Keratinocyte (primary cell): ENCODE data around the gene RERE. TPM values are rescaled to one million over a fixed set of nuclear protein-coding genes. Genes with fewer than 3 reads are reported as not detected.

Experiments used
- DNase-seq: peaks from one replicate; pipeline ENCODE4 v3.0.0-alpha.2; 2011; ENCODE audit warnings: low read depth, missing footprints, low spot score
- FAIRE-seq: peaks from 2 replicates; lab custom pipeline; 2011; peaks lifted over from hg19 to GRCh38; lab: Jason Lieb, UNC
- H2AFZ ChIP-seq: 2 replicates; pipeline ENCODE4 v1.6.0; 2012; ENCODE audit warnings: low read length, control low read depth, inconsistent platforms; ENCODE audit not compliant: control insufficient read depth
- H3K27ac ChIP-seq: 2 replicates; pipeline ENCODE4 v1.5.1; 2011; ENCODE audit warnings: low read length; ENCODE audit not compliant: control insufficient read depth, insufficient read depth
- H3K27me3 ChIP-seq: 3 replicates; pipeline ENCODE4 v1.6.0; 2011; ENCODE audit warnings: low read length; ENCODE audit not compliant: control insufficient read depth, insufficient read depth; ENCODE audit errors: extremely low read depth
- H3K36me3 ChIP-seq, 2 experiments: 2 replicates in 1 of 2; 3 replicates in 1 of 2; pipeline ENCODE4 v1.5.1; 2011; ENCODE audit warnings: low read length in 2 of 2, mild to moderate bottlenecking in 1 of 2; ENCODE audit not compliant: control insufficient read depth in 2 of 2, insufficient read depth in 2 of 2; ENCODE audit errors: extremely low read depth in 1 of 2
- H3K4me1 ChIP-seq: 3 replicates; pipeline ENCODE4 v1.5.1; 2011; ENCODE audit warnings: low read length; ENCODE audit not compliant: control insufficient read depth, insufficient read depth; ENCODE audit errors: extremely low read depth
- H3K4me2 ChIP-seq: 3 replicates; pipeline ENCODE4 v1.6.0; 2011; ENCODE audit warnings: low read depth, low read length; ENCODE audit not compliant: control insufficient read depth, insufficient read depth; ENCODE audit errors: extremely low read depth
- H3K4me3 ChIP-seq, 3 experiments: fragments of 200-600 bp in 1 of 3; sonication (generic) in 1 of 3; 2 replicates in 2 of 3; 3 replicates in 1 of 3; pipeline ENCODE4 v1.5.1; 2011 to 2016; ENCODE audit warnings: low read length in 3 of 3, mild to moderate bottlenecking in 3 of 3, control low read depth in 2 of 3, inconsistent platforms in 1 of 3, low read depth in 1 of 3, mixed read lengths in 1 of 3, mixed run types in 1 of 3, moderate library complexity in 1 of 3; ENCODE audit not compliant: control insufficient read depth in 2 of 3, insufficient read depth in 2 of 3; ENCODE audit errors: extremely low read depth in 1 of 3
- H3K79me2 ChIP-seq: 2 replicates; pipeline ENCODE4 v1.6.0; 2012; ENCODE audit warnings: low read length; ENCODE audit not compliant: control insufficient read depth, insufficient read depth
- H3K9ac ChIP-seq: 3 replicates; pipeline ENCODE4 v1.6.0; 2011; ENCODE audit warnings: low read length; ENCODE audit not compliant: control insufficient read depth, insufficient read depth; ENCODE audit errors: extremely low read depth
- H3K9me1 ChIP-seq: 3 replicates; pipeline ENCODE4 v1.6.0; 2011; ENCODE audit warnings: low read length; ENCODE audit not compliant: control insufficient read depth, insufficient read depth; ENCODE audit errors: extremely low read depth
- H3K9me3 ChIP-seq: 2 replicates; pipeline ENCODE4 v1.5.1; 2012; ENCODE audit warnings: low read depth, low read length; ENCODE audit not compliant: control insufficient read depth
- H4K20me1 ChIP-seq: 3 replicates; pipeline ENCODE4 v1.6.0; 2011; ENCODE audit warnings: low read length; ENCODE audit not compliant: control insufficient read depth, insufficient read depth; ENCODE audit errors: extremely low read depth
- CTCF ChIP-seq, 3 experiments: IDR thresholded peaks in 1 of 3; conservative IDR thresholded peaks in 1 of 3; optimal IDR thresholded peaks in 1 of 3; 2 replicates in 2 of 3; 3 replicates in 1 of 3; pipeline versions ENCODE3 to v1.5.1; 2011; ENCODE audit warnings: low read length in 3 of 3, mild to moderate bottlenecking in 3 of 3, moderate library complexity in 2 of 3, control low read depth in 1 of 3, inconsistent platforms in 1 of 3; ENCODE audit not compliant: insufficient read depth in 2 of 3; ENCODE audit errors: extremely low read depth in 1 of 3
- EZH2 ChIP-seq: IDR thresholded peaks from one replicate; pipeline ENCODE4 v1.6.1; 2012; ENCODE audit warnings: inconsistent platforms, mild to moderate bottlenecking, low read length, moderate library complexity
- dilution Hi-C: fragments of 300-500 bp; cut with MboI; formaldehyde crosslinking; loops from one replicate; pipeline ENCODE4 v1.7.0; 2020; ENCODE audit warnings: low sequenced_read_pairs; ENCODE audit not compliant: extremely low pct_ligation_motif_present
- polyA plus RNA-seq, 5 experiments: library from polyadenylated mRNA; depleted of rRNA in 3 of 5; stranded (reverse) in 3 of 5; stranded (forward) in 1 of 5; unstranded in 1 of 5; fragments of >200 nt; gene quantifications; 1 replicate in 1 of 5; 2 replicates in 3 of 5; 3 replicates in 1 of 5; pipeline versions ENCODE4 v1.2.1 to v1.2.3, GENCODE V29; 2011 to 2012; ENCODE audit warnings: missing spikeins in 2 of 5, low read depth in 1 of 5, low replicate concordance in 1 of 5

Gene RERE
- polyA plus RNA-seq, 1 donor (not counting 4 experiments of a cell fraction or from before 2014, with no cell fraction given) = 3.8 TPM

DNA sequence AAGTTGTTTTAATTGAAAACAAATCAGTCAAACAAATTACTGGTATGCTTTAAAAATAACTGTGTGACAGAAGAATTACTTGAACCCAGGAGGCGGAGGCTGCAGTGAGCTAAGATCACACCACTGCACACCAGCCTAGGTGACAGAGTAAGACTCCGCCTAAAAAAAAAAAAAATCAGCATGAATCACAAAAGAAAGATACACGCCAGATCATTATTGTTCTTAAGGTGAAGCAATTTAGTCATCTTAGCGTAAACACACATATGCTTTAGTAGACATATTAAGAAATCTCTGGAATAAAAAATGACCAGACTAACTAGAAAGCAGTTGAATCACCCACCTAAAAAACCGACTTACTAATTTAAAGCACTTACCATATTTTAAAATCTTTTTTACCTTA is 20.2 kb downstream of the RERE start:
- FAIRE-seq (no peak), DNase-seq (no peak)
- Histone ChIP-seq H3K4me3 (no peak overlapping the region), H3K9ac (no peak overlapping the region), H2AFZ (no peak overlapping the region), H3K4me2 (no peak overlapping the region), H3K36me3 (peaks cover 0 to 2% of the 10 kb centered on the region in 2 experiments), H3K4me1 (peaks cover 9% of the 10 kb centered on the region), H3K27me3 (no peaks in the 10 kb centered on the region), H4K20me1 (no peaks in the 10 kb centered on the region), H3K27ac (peak overlapping the region; percentile 60), H3K9me1 (no peaks in the 10 kb centered on the region), H3K9me3 (no peaks in the 10 kb centered on the region), H3K79me2 (no peaks in the 10 kb centered on the region)
- TF ChIP-seq CTCF (optimal IDR thresholded peaks at IDR 0.05 in 1 of 3, IDR thresholded peaks at IDR 0.05 in 1 of 3, conservative IDR thresholded peaks at IDR 0.05 in 1 of 3; ENCODE audit: extremely low read depth in 1 of 3, insufficient read depth in 2 of 3, low read length in 3 of 3) (no peak), EZH2 (no peak)
- dilution Hi-C loops = no loop called here

DNA sequence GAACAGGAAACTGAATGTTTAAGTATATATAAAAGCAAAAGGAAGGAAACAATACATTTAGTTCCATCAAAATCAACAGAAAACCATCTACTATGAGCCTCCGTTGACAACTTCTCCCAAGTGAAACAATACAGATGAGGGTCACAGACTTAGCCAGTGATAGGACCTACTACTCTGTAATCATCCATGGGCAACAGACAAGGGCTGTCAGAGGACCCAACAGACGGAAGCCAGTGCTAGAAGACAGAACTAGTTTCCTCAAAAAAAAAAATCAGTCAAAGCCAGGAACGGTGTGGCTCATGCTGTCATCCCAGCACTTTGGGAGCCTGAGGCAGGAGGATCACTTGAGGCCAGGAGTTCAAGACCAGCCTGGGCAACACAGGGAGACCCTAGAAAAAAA is 20.6 kb downstream of the RERE start:
- peak overlapping the region; percentile 54 for H3K27ac ChIP-seq
- dilution Hi-C loops = no loop called here

More for the DNA sequence above, 20.6 kb downstream of the RERE start:
- Histone ChIP-seq H3K9me1 (no peaks in the 10 kb centered on the region), H3K36me3 (peaks cover 0 to 2% of the 10 kb centered on the region in 2 experiments), H3K4me1 (peaks cover 9% of the 10 kb centered on the region), H3K4me2 (peak overlapping the region; percentile 2), H3K79me2 (no peaks in the 10 kb centered on the region), H2AFZ (no peak overlapping the region), H3K4me3 (no peak overlapping the region), H3K27me3 (no peaks in the 10 kb centered on the region), H3K9me3 (no peaks in the 10 kb centered on the region), H4K20me1 (no peaks in the 10 kb centered on the region), H3K9ac (no peak overlapping the region)
- TF ChIP-seq CTCF (optimal IDR thresholded peaks at IDR 0.05 in 1 of 3, IDR thresholded peaks at IDR 0.05 in 1 of 3, conservative IDR thresholded peaks at IDR 0.05 in 1 of 3; ENCODE audit: extremely low read depth in 1 of 3, insufficient read depth in 2 of 3, low read length in 3 of 3) (no peak), EZH2 (no peak)
- FAIRE-seq = no peak
- no peak for DNase-seq
